MCF 10A (cell line): ENCODE results near the gene TAF8. TPM values are rescaled to one million over a fixed set of nuclear protein-coding genes. Genes with fewer than 3 reads are reported as not detected.

Source experiments
- BruUV-seq: library from RNA; stranded (reverse); fragments of 400-500 nt; replicated peaks from 2 replicates; lab custom pipeline; 2021; lab: Mats Ljungman, UMichigan
- CTCF ChIA-PET: fragments of 300-600 bp; sonication (Branson Sonifier 250); formaldehyde crosslinking; extraction: SDS; loops from one replicate; lab custom pipeline; 2021; ENCODE audit warnings: antibody characterized with exemption, inconsistent platforms; lab: Yijun Ruan, JAX
- POLR2A ChIA-PET: fragments of 300-600, 350-650 bp; sonication (Branson Sonifier 250); formaldehyde crosslinking; extraction: SDS; loops from one replicate; lab custom pipeline; 2020; ENCODE audit warnings: antibody characterized with exemption, inconsistent platforms; lab: Yijun Ruan, JAX
- DNase-seq: peaks from one replicate; pipeline ENCODE4 v3.0.0-alpha.2; 2018; ENCODE audit not compliant: unreplicated experiment
- H3K27ac Mint-ChIP-seq: one replicate; pipeline ENCODE4 v1.8.0; 2022; ENCODE audit warnings: mild to moderate bottlenecking, low read depth, mixed read lengths; ENCODE audit not compliant: unreplicated experiment
- H3K27me3 Mint-ChIP-seq: one replicate; pipeline ENCODE4 v1.8.0; 2022; ENCODE audit warnings: mixed read lengths; ENCODE audit not compliant: insufficient read depth, unreplicated experiment
- H3K36me3 Mint-ChIP-seq: one replicate; pipeline ENCODE4 v1.8.0; 2022; ENCODE audit warnings: mild to moderate bottlenecking, moderate library complexity, mixed read lengths; ENCODE audit not compliant: insufficient read depth, unreplicated experiment
- H3K4me1 Mint-ChIP-seq: one replicate; pipeline ENCODE4 v1.8.0; 2022; ENCODE audit warnings: mixed read lengths; ENCODE audit not compliant: insufficient read depth, unreplicated experiment
- H3K4me3 Mint-ChIP-seq: one replicate; pipeline ENCODE4 v1.8.0; 2022; ENCODE audit warnings: mild to moderate bottlenecking, moderate library complexity, mixed read lengths; ENCODE audit not compliant: unreplicated experiment
- H3K9me3 Mint-ChIP-seq: one replicate; pipeline ENCODE4 v1.8.0; 2022; ENCODE audit warnings: mixed read lengths; ENCODE audit not compliant: unreplicated experiment
- intact Hi-C: fragments of 100-400 bp; cut with micrococcal nuclease; formaldehyde crosslinking; loops from 2 replicates; pipeline ENCODE4 v1.14.1; 2022
- total RNA-seq: library from RNA; stranded (reverse); gene quantifications from 2 replicates; pipeline ENCODE4 v1.2.3, GENCODE V29; 2022
- TF ChIP-seq, protein P1 (sequence below): fragments of 200-600 bp; IDR thresholded peaks from one replicate; pipeline ENCODE4 v1.8.0; 2022; ENCODE audit warnings: antibody characterized with exemption, mild to moderate bottlenecking; ENCODE audit not compliant: unreplicated experiment

The TAF8 gene
- total RNA-seq, 1 experiment from 2014 or later = 23.8 TPM

DNA sequence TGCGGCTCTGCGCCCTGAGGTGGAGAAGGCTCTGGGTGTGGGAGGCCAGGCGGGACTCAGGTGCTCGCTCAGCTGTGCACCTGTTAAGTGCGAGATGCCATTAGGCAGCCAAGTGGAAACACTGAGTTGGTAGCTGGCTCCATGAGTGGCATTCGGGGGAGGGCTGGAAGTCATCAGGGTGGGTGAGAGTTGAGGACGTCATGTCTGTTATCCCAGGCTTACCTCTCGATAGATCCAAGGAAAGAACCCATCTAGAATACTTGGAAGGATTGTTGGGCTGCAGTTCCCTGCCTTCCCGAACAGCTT, 41.3 kb downstream of the TAF8 start:
- TF ChIP-seq, protein P1, sequence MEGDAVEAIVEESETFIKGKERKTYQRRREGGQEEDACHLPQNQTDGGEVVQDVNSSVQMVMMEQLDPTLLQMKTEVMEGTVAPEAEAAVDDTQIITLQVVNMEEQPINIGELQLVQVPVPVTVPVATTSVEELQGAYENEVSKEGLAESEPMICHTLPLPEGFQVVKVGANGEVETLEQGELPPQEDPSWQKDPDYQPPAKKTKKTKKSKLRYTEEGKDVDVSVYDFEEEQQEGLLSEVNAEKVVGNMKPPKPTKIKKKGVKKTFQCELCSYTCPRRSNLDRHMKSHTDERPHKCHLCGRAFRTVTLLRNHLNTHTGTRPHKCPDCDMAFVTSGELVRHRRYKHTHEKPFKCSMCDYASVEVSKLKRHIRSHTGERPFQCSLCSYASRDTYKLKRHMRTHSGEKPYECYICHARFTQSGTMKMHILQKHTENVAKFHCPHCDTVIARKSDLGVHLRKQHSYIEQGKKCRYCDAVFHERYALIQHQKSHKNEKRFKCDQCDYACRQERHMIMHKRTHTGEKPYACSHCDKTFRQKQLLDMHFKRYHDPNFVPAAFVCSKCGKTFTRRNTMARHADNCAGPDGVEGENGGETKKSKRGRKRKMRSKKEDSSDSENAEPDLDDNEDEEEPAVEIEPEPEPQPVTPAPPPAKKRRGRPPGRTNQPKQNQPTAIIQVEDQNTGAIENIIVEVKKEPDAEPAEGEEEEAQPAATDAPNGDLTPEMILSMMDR = no peak

DNA sequence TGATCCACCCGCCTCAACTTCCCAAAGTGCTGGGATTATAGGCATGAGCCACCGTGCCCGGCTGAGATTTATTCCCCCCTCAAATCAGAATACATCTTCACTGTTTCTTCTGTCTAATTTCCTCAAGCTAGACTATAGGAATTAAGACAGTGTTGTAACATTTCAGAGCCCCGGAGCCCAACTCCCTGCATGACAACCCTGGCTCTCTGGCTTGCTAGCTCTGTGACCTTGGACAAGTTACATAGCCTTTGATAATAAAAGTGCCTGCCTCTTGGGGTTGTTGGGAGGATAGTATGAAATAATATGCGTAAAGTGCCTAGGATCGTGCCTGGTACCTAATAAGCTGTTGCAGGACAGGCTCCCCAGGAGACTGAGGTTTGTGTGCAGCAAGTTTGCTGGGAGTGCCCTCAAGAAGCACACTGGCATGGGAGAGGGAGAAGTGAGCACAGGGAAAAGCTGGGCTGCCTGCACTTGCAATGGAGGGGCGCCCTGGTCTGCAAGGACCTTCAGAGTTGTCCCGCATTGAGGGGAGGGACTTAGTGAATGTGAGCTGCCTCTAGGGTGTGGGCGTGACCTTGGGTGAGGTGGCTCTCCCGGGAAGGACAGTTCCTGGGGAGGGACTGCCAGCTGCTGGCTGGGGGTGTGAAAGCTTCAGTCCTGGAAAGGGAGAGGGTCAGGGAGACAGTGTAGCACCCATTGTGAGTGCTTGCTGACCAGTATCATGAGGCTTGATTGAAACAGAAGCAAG, 43.4 kb downstream of the TAF8 start:
- H3K36me3 Mint-ChIP-seq = peaks cover 6% of the 10 kb centered on the region
- ChIA-PET CTCF (interaction anchor here (0.8 to 4.2 kb wide), 5 partner anchors 7 to 292 kb away, joined by 3 to 26 read pairs (median 5); no protein-coding TSS in a partner anchor), POLR2A (interaction anchor here (0.7 to 0.8 kb wide), 2 partner anchors 121 to 243 kb away, joined by 3 to 4 read pairs; no protein-coding TSS in a partner anchor)
- H3K27ac Mint-ChIP-seq = peak overlapping the region; percentile 28
- peaks cover 15% of the 10 kb centered on the region for H3K4me1 Mint-ChIP-seq
- H3K27me3 Mint-ChIP-seq = no peaks in the 10 kb centered on the region
- peak; percentile 38 for DNase-seq
- no peak overlapping the region for H3K4me3 Mint-ChIP-seq
- BruUV-seq = no TSS peak
- intact Hi-C loops = no loop called here
- TF ChIP-seq, protein P1 = no peak
- no peaks in the 10 kb centered on the region for H3K9me3 Mint-ChIP-seq

More for the DNA sequence above, 41.3 kb downstream of the TAF8 start:
- DNase-seq = no peak
- intact Hi-C loops = no loop called here
- Mint-ChIP-seq H3K4me3 (no peak overlapping the region), H3K27me3 (no peaks in the 10 kb centered on the region), H3K9me3 (no peaks in the 10 kb centered on the region), H3K4me1 (peaks cover 21% of the 10 kb centered on the region), H3K27ac (no peak overlapping the region), H3K36me3 (peaks cover 6% of the 10 kb centered on the region)
- POLR2A ChIA-PET = interaction anchor here (1.1 to 2.0 kb wide), 2 partner anchors 31 to 41 kb away, joined by 4 to 5 read pairs; partner anchors contain the start of gene TAF8
- CTCF ChIA-PET = interaction anchor here (0.9 to 1.8 kb wide), 2 partner anchors 73 to 123 kb away, joined by 3 to 4 read pairs; no protein-coding TSS in a partner anchor
- BruUV-seq = no TSS peak

DNA sequence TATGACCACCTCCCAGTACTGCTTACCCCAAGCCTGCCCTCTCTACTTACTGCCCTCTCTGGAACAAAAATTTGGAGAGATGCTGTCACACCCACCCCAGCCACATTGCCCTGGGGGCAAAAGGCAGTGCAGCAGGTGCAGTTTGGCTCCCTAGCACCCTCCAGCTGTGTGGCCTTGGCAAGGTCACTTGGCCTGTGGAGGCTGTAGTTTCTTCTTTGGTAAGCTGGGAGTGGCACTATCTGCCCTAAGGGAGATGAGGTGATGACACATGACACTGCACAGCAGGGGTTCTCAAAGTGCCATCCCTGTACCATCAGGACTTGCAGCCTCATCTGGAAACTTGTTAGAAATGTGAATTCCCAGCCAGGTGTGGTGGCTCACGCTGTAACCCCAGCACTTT, 44.8 kb downstream of the TAF8 start:
- POLR2A ChIA-PET = interaction anchor here (1.0 to 1.7 kb wide), 5 partner anchors 9 to 465 kb away, joined by 3 to 6 read pairs (median 3); partner anchors contain the start of gene C6orf132
- DNase-seq = peak; percentile 46
- Mint-ChIP-seq H3K27me3 (no peaks in the 10 kb centered on the region), H3K4me1 (peaks cover 27% of the 10 kb centered on the region), H3K36me3 (peaks cover 10% of the 10 kb centered on the region), H3K27ac (no peak overlapping the region), H3K4me3 (no peak overlapping the region), H3K9me3 (no peaks in the 10 kb centered on the region)
- TF ChIP-seq, protein P1 = no peak
- CTCF ChIA-PET = interaction anchor here (1.1 to 4.2 kb wide), 3 partner anchors 9 to 121 kb away, joined by 3 to 26 read pairs (median 4); no protein-coding TSS in a partner anchor
- no TSS peak for BruUV-seq
- intact Hi-C loops = no loop called here
